ENCODE data around the gene GPR21. TPM values are rescaled to one million over a fixed set of nuclear protein-coding genes. Genes with fewer than 3 reads are reported as not detected.

GPR21 gene
- total RNA-seq, 1 donor from 2014 or later: 0.46 TPM

DNA sequence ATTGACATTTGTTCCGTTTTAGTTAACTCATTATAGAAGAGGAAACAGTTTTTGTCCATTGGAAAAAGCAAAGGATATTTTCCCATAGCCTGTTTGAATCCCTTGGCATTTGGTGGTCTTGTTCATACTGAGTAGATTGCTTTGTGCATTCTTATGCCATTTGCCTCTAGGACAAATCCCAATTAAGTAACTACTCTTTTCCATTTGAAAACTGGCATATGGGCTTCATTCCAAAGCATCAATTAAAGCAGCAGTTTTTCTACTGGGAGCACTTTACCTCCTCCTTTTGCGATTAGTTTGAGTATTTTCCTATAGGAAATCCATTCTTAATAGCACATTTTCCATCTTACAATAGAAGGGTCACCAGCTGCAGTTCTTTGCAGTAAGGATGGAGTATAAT, 31.2 kb downstream of the GPR21 start:
- H3K4me1 Mint-ChIP-seq (ENCODE audit: unreplicated experiment): no peaks in the 10 kb centered on the region
- no peak overlapping the region for H3K27ac Mint-ChIP-seq
- TF ChIP-seq, protein P1, sequence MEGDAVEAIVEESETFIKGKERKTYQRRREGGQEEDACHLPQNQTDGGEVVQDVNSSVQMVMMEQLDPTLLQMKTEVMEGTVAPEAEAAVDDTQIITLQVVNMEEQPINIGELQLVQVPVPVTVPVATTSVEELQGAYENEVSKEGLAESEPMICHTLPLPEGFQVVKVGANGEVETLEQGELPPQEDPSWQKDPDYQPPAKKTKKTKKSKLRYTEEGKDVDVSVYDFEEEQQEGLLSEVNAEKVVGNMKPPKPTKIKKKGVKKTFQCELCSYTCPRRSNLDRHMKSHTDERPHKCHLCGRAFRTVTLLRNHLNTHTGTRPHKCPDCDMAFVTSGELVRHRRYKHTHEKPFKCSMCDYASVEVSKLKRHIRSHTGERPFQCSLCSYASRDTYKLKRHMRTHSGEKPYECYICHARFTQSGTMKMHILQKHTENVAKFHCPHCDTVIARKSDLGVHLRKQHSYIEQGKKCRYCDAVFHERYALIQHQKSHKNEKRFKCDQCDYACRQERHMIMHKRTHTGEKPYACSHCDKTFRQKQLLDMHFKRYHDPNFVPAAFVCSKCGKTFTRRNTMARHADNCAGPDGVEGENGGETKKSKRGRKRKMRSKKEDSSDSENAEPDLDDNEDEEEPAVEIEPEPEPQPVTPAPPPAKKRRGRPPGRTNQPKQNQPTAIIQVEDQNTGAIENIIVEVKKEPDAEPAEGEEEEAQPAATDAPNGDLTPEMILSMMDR (conservative IDR thresholded peaks at IDR 0.05): no peak
- no peaks in the 10 kb centered on the region for H3K9me3 Mint-ChIP-seq
- no peak for DNase-seq (ENCODE audit: extremely low spot score, unreplicated experiment)
- H3K4me3 Mint-ChIP-seq: no peak overlapping the region
- no peaks in the 10 kb centered on the region for H3K27me3 Mint-ChIP-seq
- peaks cover 22% of the 10 kb centered on the region for H3K36me3 Mint-ChIP-seq

DNA sequence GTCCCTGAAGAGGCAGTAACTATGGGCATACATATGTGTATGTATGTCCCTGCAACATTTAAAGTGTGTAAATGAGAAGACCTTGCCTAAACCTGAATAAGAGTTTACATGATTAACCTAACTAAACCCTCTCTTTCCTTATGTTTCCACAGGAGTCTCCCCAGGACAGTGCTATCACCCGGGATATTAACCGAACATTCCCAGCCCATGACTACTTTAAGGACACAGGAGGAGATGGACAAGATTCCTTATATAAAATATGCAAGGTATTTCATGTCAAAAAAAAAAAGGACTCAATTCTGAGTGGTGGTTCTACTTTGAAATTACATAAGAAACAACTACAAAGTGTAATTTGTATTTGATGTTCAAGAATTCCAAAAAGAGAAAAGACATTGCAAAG, 31.7 kb downstream of the GPR21 start:
- H3K27me3 Mint-ChIP-seq: no peaks in the 10 kb centered on the region
- no peaks in the 10 kb centered on the region for H3K4me1 Mint-ChIP-seq (ENCODE audit: unreplicated experiment)
- no peak overlapping the region for H3K4me3 Mint-ChIP-seq
- H3K27ac Mint-ChIP-seq: no peak overlapping the region
- TF ChIP-seq, protein P1 (conservative IDR thresholded peaks at IDR 0.05): no peak
- DNase-seq (ENCODE audit: extremely low spot score, unreplicated experiment): no peak
- no peaks in the 10 kb centered on the region for H3K9me3 Mint-ChIP-seq
- H3K36me3 Mint-ChIP-seq: peaks cover 22% of the 10 kb centered on the region

DNA sequence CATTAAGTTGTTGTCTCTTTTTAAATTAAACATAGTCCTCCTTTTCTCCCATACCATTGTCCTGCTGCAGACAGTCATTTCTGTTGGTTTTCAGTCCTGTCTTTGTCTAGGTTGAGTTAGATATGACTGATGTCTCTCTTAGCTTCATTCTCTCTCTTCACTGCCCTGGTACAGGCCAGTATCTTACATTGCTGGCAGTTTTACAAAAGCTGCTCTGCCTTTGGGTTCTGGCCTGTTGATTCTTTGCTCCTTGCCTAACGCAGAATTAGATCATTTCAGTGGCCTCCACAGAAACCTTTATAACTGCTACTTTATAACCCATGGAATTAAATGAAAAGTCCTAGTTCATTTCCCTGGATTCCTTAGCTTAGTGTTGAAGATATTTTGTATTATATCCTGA, 33.7 kb downstream of the GPR21 start:
- no peaks in the 10 kb centered on the region for H3K4me1 Mint-ChIP-seq (ENCODE audit: unreplicated experiment)
- no peak overlapping the region for H3K27ac Mint-ChIP-seq
- TF ChIP-seq, protein P1 (conservative IDR thresholded peaks at IDR 0.05): no peak
- H3K27me3 Mint-ChIP-seq: no peaks in the 10 kb centered on the region
- DNase-seq (ENCODE audit: extremely low spot score, unreplicated experiment): no peak
- no peak overlapping the region for H3K4me3 Mint-ChIP-seq
- H3K9me3 Mint-ChIP-seq: no peaks in the 10 kb centered on the region
- peaks cover 22% of the 10 kb centered on the region for H3K36me3 Mint-ChIP-seq

DNA sequence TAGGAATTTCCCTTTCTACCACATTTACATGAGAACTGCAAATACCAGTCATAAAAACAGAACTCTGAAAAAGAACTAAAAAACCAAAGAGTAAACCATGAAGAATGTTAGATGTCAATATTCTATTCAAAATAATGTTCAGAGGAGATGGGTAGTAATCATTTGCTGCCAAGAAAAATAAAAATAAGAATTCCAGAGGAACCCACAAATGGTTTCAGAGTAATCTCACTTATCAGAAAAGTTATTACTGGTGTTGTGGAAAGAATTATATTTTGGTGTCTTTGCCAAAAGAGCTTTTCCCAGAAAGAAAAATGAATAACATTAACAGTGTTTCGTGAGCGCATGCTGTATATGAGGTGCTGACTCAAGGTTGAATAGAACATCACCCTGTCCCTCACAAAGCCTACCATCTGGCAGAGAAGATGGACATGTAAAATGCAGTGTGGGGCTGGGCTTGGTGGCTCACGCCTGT, 35.6 kb downstream of the GPR21 start:
- TF ChIP-seq, protein P1 (conservative IDR thresholded peaks at IDR 0.05): no peak
- no peaks in the 10 kb centered on the region for H3K9me3 Mint-ChIP-seq
- H3K4me3 Mint-ChIP-seq: no peak overlapping the region
- peaks cover 28% of the 10 kb centered on the region for H3K36me3 Mint-ChIP-seq
- H3K27me3 Mint-ChIP-seq: no peaks in the 10 kb centered on the region
- DNase-seq (ENCODE audit: extremely low spot score, unreplicated experiment): no peak
- no peaks in the 10 kb centered on the region for H3K4me1 Mint-ChIP-seq (ENCODE audit: unreplicated experiment)
- H3K27ac Mint-ChIP-seq: no peak overlapping the region

DNA sequence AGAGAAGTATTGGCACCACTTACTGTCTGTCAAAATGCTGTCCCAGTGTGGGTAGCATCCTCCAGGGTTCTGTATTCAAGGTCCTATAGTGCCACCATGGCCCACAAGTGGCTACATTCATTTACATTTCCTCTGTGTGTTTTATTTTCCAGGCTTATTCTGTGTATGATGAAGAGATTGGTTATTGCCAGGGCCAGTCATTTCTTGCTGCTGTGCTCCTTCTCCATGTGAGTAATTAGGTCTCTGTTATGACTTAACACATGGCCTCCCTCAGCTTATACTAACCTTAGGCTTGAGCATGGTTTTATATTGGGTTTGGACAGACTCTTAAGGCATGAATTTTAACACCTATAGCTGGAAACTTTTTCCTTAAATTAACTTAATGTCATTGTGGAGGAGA, 36.7 kb downstream of the GPR21 start:
- H3K36me3 Mint-ChIP-seq: peaks cover 31% of the 10 kb centered on the region
- no peaks in the 10 kb centered on the region for H3K9me3 Mint-ChIP-seq
- DNase-seq (ENCODE audit: extremely low spot score, unreplicated experiment): no peak
- H3K27ac Mint-ChIP-seq: no peak overlapping the region
- TF ChIP-seq, protein P1 (conservative IDR thresholded peaks at IDR 0.05): no peak
- H3K4me1 Mint-ChIP-seq (ENCODE audit: unreplicated experiment): no peaks in the 10 kb centered on the region
- H3K27me3 Mint-ChIP-seq: no peaks in the 10 kb centered on the region
- H3K4me3 Mint-ChIP-seq: no peak overlapping the region
